SKM-1 treated with dmso at 0.1 percent for 144 hours (cell line): ENCODE measurements around the gene SGK2.
A peak's percentile ranks its signal among the peaks of the same experiment; 100 is the strongest.
"Not testable (repeated sequence)": the region's sequence is repeated elsewhere in the genome, so short reads cannot be mapped to it uniquely, and the experiment has no call there.

ENCODE experiments used
- DNase-seq: peaks from one replicate; lab custom pipeline; 2025; ENCODE audit not compliant: unreplicated experiment; lab: John Stamatoyannopoulos, UW

SGK2 gene

GRCh38 chr20:43563429-43563828 lies 4.6 kb downstream of the SGK2 start:
- DNase-seq, result no peak

GRCh38 chr20:43563991-43564390 lies 5.2 kb downstream of the SGK2 start:
- no peak for DNase-seq

GRCh38 chr20:43564455-43564854 lies 5.6 kb downstream of the SGK2 start:
- DNase-seq, result no peak

GRCh38 chr20:43564993-43565757 lies 6.3 kb downstream of the SGK2 start:
- DNase-seq, result no peak

DNA sequence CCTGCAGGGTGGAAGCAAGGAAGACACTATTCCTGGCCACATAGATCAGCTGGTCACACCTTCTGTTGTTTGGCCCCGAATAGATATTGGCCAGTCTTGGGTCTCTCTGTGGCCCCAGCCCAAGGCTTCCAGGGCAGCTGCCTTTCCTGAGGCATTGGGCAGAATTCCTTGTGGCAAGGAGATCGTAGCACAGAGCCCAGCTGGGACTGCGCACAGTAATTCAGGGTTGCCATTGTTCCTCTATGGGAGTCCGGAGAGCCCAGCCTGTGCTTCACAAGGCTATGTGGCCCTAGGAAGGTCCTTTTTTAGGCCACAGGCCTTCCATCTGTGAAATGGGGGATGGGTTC lies 6.9 kb downstream of the SGK2 start:
- no peak for DNase-seq

- DNase-seq, result no peak
Observed at GRCh38 chr20:43567477-43567876, 8.7 kb downstream of the SGK2 start.

DNA sequence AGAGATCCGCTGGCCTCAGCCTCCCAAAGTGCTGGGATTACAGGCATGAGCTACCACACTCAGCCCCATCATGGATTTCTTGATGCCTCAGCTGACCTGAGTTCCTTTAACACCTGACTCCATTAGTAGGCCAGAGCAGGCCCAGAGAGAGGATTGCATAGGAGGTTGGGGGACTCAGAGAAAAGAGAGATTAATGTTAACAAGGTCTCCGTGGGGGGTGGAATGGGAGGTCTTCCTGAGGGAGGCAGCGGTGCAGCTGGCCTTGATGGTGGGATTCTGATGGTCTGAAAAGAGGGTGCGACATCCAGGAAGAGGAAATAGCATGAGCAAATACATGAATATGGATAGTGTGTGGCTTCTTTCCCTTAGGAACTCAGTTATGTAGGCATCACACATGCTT lies 9.9 kb downstream of the SGK2 start:
- no peak for DNase-seq

DNA sequence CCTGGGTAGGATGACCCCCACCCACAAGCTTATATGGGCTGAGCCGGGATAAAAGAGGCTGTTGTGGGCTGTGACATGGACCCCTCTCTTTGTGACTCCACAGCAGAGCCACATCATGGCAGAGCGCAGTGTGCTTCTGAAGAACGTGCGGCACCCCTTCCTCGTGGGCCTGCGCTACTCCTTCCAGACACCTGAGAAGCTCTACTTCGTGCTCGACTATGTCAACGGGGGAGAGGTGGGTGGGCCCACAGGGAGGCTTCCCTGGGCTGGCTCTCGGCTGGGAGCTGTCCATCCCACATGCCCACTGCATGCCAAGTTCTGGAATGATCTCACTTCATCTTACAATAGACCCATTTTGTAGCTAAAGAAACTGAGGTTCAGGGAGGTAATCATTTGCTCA lies 10.5 kb downstream of the SGK2 start:
- DNase-seq, result no peak

DNA sequence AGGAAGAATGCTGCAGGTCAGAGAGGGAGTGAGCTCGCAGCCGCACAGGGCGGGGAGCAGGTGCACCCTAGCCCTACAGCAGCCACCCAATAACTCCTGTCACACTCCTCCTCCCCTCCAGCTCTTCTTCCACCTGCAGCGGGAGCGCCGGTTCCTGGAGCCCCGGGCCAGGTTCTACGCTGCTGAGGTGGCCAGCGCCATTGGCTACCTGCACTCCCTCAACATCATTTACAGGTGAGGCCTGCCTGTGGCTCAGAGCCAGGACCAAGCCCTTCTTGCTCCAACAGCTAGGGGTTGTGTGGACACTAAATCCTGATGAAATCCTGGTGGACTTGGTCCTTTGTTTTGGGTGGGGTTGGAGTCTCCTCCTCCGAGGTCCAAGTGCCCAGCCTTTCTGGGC lies 11.7 kb downstream of the SGK2 start:
- no peak for DNase-seq

GRCh38 chr20:43571310-43571709 lies 12.5 kb downstream of the SGK2 start:
- DNase-seq, result no peak

DNA sequence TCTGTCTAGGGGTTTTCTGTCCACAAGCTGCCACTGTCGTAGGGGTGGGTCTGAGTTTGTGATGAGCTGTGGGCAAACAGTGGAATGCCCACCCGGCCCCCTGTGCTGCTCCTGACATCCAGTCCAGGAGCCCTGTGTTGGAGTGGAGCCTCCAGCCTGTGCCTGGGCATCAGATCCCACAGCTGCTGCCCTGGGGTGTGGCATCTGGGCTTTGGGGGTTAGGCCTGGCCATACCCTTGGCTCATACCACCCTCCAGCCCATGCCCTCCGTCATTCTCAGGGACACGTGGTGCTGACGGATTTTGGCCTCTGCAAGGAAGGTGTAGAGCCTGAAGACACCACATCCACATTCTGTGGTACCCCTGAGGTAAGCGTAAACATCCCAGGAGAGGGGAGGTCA lies 12.9 kb downstream of the SGK2 start:
- DNase-seq, result no peak

DNA sequence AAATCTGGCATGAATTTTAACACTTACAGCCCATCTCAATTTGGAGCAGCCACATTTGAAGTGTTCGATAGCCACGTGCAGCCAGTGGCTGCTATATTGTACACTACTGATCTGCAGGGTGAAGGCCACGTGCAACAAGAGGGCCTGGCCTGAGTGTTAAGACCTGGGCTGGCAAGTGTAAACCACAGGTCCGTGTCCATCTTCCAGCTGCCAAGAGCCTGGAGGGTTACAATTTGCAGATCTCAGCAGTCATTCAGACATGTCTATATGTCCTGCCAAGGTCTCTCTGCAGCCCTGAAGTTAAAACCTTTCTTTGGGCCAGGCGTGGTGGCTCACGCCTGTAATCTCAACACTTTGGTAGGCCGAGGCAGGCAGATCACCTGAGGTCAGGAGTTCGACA lies 14.1 kb downstream of the SGK2 start:
- no peak for DNase-seq

DNA sequence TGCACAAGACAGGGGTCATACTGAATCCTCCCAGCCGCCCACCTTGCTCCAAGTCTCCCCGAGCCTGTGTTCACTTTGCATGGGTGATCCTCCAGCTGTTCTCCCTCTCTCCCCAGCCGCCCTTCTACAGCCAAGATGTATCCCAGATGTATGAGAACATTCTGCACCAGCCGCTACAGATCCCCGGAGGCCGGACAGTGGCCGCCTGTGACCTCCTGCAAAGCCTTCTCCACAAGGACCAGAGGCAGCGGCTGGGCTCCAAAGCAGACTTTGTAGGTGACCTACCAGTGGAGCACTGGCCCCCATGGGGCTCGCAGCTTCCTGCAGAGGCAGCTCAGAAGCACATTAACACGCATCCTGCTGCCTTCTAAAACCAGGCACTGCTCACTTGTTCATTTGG lies 17.3 kb downstream of the SGK2 start:
- no peak for DNase-seq

DNA sequence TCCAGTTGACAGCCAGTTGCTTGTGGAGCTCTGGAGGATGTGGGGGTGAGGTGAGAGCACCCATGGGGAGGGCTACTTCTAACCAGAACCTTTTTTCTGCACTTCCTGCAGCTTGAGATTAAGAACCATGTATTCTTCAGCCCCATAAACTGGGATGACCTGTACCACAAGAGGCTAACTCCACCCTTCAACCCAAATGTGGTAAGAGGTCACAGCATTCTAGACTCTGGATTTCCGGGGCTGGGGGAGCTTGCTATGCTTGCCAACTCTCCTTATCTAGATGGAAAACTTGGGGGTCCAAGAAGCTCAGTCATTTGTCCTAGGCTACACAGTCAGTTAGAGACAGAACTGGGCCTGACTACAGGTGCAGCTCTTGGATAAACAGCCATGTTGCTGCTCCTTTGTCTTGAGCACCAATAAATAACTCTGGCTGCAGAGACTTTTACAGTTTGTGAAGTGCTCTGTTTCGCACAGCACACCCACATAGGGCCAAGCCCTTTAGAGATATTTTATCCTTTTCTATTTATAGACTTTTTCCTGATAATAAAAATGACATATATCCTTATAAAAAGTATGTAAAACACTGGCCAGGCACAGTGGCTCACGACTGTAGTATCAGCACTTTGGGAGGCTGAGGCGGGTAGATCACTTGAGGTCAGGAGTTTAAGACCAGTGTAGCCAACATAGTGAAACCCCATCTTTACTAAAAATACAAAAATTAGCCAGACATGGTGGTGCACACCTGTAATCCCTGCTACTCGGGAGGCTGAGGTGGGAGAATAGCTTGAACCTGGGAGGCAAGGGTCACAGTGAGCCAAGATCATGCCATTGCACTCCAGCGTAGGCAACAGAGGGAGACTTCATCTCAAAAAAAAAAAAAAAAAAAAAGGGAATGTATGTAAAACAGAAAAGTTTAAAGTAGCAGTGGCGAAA lies 21.3 kb downstream of the SGK2 start:
- DNase-seq, result peak; percentile 31

DNA sequence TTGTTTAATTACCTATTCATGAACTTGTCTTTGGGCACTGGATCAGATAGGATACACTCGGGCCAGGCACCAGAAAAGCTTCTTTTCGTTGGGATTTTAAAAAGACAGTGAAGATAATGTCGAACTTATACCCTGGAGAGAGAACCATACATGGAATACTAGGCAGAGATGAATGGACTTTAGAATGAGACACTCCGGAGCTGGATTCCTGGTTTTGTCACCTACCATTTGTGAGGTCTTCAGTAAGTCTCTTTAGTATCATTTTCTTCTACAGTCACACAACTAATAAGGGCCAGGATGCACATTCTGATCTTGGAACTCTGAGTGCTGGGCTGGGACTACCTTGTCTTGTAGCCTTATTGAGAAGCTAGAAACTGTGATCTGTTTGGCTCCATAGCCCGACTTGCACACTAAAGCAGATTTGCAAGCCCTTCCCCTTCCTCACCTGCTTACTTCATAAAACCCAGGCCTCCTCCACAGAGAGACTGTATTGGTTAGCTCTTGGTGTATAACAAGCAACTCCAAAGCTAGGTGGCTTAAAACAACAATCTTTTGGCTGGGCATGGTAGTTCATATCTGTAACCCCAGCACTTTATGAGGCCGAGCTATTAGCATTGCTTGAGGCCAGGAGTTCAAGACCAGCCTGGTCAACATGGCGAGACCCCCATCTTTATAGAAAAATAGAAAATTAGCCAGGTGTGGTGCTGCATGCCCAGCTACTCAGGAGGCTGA lies 24.5 kb downstream of the SGK2 start:
- no peak for DNase-seq

- peak; percentile 93 for DNase-seq
Observed at GRCh38 chr20:43583982-43584432, 25.2 kb downstream of the SGK2 start.

DNA sequence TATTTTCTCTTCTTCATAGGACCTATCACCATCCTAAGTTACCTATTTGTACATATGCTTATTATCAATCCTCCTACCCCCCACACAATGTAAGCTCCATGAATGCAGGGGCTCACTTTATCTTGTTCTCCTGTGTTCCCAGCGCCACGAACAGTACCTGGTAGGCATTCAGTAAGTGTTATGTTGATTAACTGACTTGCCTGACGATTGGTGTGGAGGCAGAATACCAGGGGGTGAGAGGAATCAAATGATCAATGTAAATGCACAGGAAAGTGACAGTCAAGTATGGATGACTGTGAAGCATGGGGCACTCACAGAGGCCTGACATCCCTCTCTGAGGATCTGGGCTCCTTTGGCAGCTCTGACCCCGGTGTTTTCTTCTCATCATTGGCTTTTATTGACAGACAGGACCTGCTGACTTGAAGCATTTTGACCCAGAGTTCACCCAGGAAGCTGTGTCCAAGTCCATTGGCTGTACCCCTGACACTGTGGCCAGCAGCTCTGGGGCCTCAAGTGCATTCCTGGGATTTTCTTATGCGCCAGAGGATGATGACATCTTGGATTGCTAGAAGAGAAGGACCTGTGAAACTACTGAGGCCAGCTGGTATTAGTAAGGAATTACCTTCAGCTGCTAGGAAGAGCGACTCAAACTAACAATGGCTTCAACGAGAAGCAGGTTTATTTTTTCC lies 25.8 kb downstream of the SGK2 start:
- no peak for DNase-seq

DNA sequence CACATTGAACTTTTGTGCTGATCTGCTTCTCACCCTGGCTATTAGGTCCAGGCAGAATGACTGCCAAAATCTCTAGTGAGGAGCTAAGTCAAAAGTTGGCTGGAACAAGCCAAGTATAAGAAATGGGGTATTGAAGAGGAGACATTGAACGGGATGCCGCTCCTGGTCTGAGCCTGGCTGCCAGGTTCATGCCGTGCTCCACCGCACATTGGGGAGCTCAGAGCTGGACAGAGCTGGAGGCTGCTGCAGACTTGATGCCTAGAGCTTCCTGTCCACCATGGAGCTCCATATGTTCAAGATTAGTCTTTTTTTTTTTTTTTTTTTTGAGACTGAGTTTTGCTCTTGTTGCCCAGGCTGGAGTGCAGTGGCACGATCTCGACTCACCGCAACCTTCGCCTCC lies 27.8 kb downstream of the SGK2 start:
- no peak for DNase-seq

GRCh38 chr20:43588526-43588925 lies 29.7 kb downstream of the SGK2 start:
- not testable (repeated sequence) for DNase-seq

DNA sequence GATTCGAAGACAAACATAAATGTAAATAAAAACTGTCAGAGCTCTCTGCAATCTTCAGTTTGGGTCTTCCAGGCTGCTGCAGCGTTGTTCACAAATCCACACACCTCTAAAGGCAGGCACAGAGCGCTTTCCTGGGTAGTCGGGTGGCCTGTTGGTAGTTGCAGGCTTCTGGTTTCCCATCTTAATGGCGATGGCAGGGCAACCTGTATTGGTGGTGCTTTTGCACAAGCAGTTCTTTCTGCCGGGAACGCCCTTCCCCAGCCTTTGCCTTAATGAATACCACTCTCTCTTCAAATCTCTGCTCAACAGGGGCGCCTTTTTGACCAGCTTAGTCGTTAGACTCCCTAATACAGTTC lies 31.2 kb downstream of the SGK2 start:
- no peak for DNase-seq
